ENCODE data around the gene MGAT4C. TPM values are rescaled to one million over a fixed set of nuclear protein-coding genes. Genes with fewer than 3 reads are reported as not detected.

MGAT4C gene
- total RNA-seq, 1 donor from 2014 or later: 1.2 TPM

DNA sequence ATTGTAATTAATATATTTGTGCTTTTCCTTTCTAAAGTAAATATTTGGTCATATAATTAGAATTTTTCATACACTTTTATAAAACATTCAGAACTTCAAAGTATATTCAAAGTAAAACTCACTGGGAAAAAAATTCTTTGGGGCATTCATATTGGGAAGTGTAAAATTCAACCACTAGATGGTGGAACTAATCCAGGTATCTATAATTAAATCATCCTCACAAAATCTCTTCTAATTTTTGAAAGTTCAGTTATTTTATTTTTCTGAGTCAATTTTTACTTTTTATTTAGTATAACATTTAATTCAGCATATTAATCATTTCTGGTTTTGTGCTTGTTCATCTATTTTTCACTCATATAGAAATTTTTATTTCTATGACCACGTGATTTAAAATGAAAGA, 301.1 kb downstream of the MGAT4C start:
- Histone ChIP-seq H3K27ac (ENCODE audit: low read depth, low read length) (no peak overlapping the region), H3K36me3 (ENCODE audit: insufficient read depth, low read length) (no peaks in the 10 kb centered on the region), H3K9ac (ENCODE audit: low read length) (no peak overlapping the region), H3K79me2 (ENCODE audit: insufficient read depth, low read length) (no peaks in the 10 kb centered on the region), H3K4me1 (ENCODE audit: insufficient read depth, low read length) (no peaks in the 10 kb centered on the region), H3K9me3 (ENCODE audit: insufficient read depth, low read depth, low read length) (no peaks in the 10 kb centered on the region), H4K20me1 (ENCODE audit: insufficient read depth, low read length) (no peaks in the 10 kb centered on the region), H3K27me3 (ENCODE audit: insufficient read depth, low read length) (no peaks in the 10 kb centered on the region), H3K4me2 (ENCODE audit: low read length) (no peak overlapping the region), H2AFZ (ENCODE audit: low read depth, low read length) (no peak overlapping the region), H3K4me3 (ENCODE audit: insufficient read depth, low read depth, low read length) (no peak overlapping the region)
- Mint-ChIP-seq H3K27me3 (ENCODE audit: low read depth, unreplicated experiment) (no peaks in the 10 kb centered on the region), H3K9me3 (ENCODE audit: unreplicated experiment) (no peaks in the 10 kb centered on the region), H3K4me1 (ENCODE audit: low read depth, unreplicated experiment) (no peaks in the 10 kb centered on the region), H3K36me3 (ENCODE audit: low read depth, unreplicated experiment) (no peaks in the 10 kb centered on the region), H3K27ac (ENCODE audit: unreplicated experiment) (no peak overlapping the region), H3K4me3 (ENCODE audit: unreplicated experiment) (no peak overlapping the region)
- DNase-seq (ENCODE audit: low read depth) (no peak), FAIRE-seq (no peak)
- no peak for TF ChIP-seq EZH2 (IDR thresholded peaks at IDR 0.05; ENCODE audit: insufficient read depth, low read length)
- TF ChIP-seq, protein P1, sequence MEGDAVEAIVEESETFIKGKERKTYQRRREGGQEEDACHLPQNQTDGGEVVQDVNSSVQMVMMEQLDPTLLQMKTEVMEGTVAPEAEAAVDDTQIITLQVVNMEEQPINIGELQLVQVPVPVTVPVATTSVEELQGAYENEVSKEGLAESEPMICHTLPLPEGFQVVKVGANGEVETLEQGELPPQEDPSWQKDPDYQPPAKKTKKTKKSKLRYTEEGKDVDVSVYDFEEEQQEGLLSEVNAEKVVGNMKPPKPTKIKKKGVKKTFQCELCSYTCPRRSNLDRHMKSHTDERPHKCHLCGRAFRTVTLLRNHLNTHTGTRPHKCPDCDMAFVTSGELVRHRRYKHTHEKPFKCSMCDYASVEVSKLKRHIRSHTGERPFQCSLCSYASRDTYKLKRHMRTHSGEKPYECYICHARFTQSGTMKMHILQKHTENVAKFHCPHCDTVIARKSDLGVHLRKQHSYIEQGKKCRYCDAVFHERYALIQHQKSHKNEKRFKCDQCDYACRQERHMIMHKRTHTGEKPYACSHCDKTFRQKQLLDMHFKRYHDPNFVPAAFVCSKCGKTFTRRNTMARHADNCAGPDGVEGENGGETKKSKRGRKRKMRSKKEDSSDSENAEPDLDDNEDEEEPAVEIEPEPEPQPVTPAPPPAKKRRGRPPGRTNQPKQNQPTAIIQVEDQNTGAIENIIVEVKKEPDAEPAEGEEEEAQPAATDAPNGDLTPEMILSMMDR (IDR thresholded peaks at IDR 0.05; ENCODE audit: insufficient read depth, low read depth, low read length): no peak

DNA sequence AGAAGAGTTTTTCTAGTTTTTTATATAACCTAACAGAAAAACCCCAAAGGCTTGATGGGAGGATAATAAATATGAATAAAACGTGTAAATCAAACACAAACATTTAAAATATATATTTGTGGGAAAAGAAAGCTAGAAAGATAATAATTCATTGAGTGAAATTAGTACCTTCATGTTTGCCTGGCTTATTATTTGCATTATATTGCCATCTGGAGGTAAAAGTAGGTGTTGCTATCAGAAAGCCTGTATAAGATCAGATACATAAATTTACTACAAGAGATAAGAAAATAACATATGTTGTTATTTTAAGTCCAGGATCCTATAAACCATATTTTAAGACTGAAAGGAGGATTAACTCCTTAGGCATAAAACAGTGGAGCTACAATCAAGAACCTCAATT, 304.4 kb downstream of the MGAT4C start:
- Mint-ChIP-seq H3K4me1 (ENCODE audit: low read depth, unreplicated experiment) (no peaks in the 10 kb centered on the region), H3K36me3 (ENCODE audit: low read depth, unreplicated experiment) (no peaks in the 10 kb centered on the region), H3K27ac (ENCODE audit: unreplicated experiment) (no peak overlapping the region), H3K4me3 (ENCODE audit: unreplicated experiment) (no peak overlapping the region), H3K27me3 (ENCODE audit: low read depth, unreplicated experiment) (no peaks in the 10 kb centered on the region), H3K9me3 (ENCODE audit: unreplicated experiment) (no peaks in the 10 kb centered on the region)
- H3K9me3 ChIP-seq (ENCODE audit: insufficient read depth, low read depth, low read length): no peaks in the 10 kb centered on the region
- no peak overlapping the region for H3K9ac ChIP-seq (ENCODE audit: low read length)
- TF ChIP-seq EZH2 (IDR thresholded peaks at IDR 0.05; ENCODE audit: insufficient read depth, low read length): no peak
- TF ChIP-seq, protein P1 (IDR thresholded peaks at IDR 0.05; ENCODE audit: insufficient read depth, low read depth, low read length): peak; percentile 49
- no peaks in the 10 kb centered on the region for H4K20me1 ChIP-seq (ENCODE audit: insufficient read depth, low read length)
- peak; percentile 3 for DNase-seq (ENCODE audit: low read depth)
- no peaks in the 10 kb centered on the region for H3K79me2 ChIP-seq (ENCODE audit: insufficient read depth, low read length)
- H3K27ac ChIP-seq (ENCODE audit: low read depth, low read length): no peak overlapping the region
- no peaks in the 10 kb centered on the region for H3K4me1 ChIP-seq (ENCODE audit: insufficient read depth, low read length)
- peak; percentile 26 for FAIRE-seq
- H3K27me3 ChIP-seq (ENCODE audit: insufficient read depth, low read length): no peaks in the 10 kb centered on the region
- H3K4me3 ChIP-seq (ENCODE audit: insufficient read depth, low read depth, low read length): no peak overlapping the region
- no peak overlapping the region for H2AFZ ChIP-seq (ENCODE audit: low read depth, low read length)
- H3K36me3 ChIP-seq (ENCODE audit: insufficient read depth, low read length): no peaks in the 10 kb centered on the region
- no peak overlapping the region for H3K4me2 ChIP-seq (ENCODE audit: low read length)

DNA sequence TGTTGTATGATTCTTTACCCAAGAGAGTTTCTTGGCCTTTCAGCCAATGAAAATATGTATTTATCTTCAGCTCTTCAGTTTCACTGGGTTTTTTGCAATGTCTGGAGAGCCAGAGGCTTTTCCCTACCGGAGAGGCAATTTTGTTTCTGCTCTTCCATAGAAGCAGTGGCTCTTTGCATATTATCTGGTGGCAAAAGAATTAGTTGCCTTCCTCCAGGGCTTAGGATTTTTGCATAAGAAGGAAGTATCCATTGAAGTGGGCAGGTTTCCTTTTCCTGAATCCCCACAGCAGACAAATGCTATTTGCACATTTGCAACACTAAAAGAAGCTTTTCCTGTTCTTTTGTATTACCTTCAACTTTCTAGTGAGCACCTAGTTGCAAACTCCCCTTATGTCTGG, 306.9 kb downstream of the MGAT4C start:
- DNase-seq (ENCODE audit: low read depth) (no peak), FAIRE-seq (no peak)
- Histone ChIP-seq H3K27me3 (ENCODE audit: insufficient read depth, low read length) (no peaks in the 10 kb centered on the region), H3K36me3 (ENCODE audit: insufficient read depth, low read length) (no peaks in the 10 kb centered on the region), H3K27ac (ENCODE audit: low read depth, low read length) (no peak overlapping the region), H3K9ac (ENCODE audit: low read length) (no peak overlapping the region), H3K79me2 (ENCODE audit: insufficient read depth, low read length) (no peaks in the 10 kb centered on the region), H3K4me2 (ENCODE audit: low read length) (no peak overlapping the region), H2AFZ (ENCODE audit: low read depth, low read length) (no peak overlapping the region), H4K20me1 (ENCODE audit: insufficient read depth, low read length) (no peaks in the 10 kb centered on the region), H3K4me1 (ENCODE audit: insufficient read depth, low read length) (no peaks in the 10 kb centered on the region), H3K4me3 (ENCODE audit: insufficient read depth, low read depth, low read length) (no peak overlapping the region), H3K9me3 (ENCODE audit: insufficient read depth, low read depth, low read length) (no peaks in the 10 kb centered on the region)
- Mint-ChIP-seq H3K4me1 (ENCODE audit: low read depth, unreplicated experiment) (no peaks in the 10 kb centered on the region), H3K9me3 (ENCODE audit: unreplicated experiment) (no peaks in the 10 kb centered on the region), H3K4me3 (ENCODE audit: unreplicated experiment) (no peak overlapping the region), H3K36me3 (ENCODE audit: low read depth, unreplicated experiment) (no peaks in the 10 kb centered on the region), H3K27me3 (ENCODE audit: low read depth, unreplicated experiment) (no peaks in the 10 kb centered on the region), H3K27ac (ENCODE audit: unreplicated experiment) (no peak overlapping the region)
- TF ChIP-seq, protein P1 (IDR thresholded peaks at IDR 0.05; ENCODE audit: insufficient read depth, low read depth, low read length): no peak
- no peak for TF ChIP-seq EZH2 (IDR thresholded peaks at IDR 0.05; ENCODE audit: insufficient read depth, low read length)

Data from astrocyte (in vitro differentiated cells and primary cell).